Myometrial cell (primary cell): ENCODE measurements around the gene SPRN. TPM values are rescaled to one million over a fixed set of nuclear protein-coding genes. Genes with fewer than 3 reads are reported as not detected.

Experiments
- total RNA-seq: library from RNA; depleted of rRNA; stranded (reverse); fragments of >200 nt; gene quantifications from 2 replicates; pipeline ENCODE4 v1.2.3, GENCODE V29; 2015

SPRN gene
- total RNA-seq = 0.89 and 2.0 TPM in 2 replicates

GRCh38 chr10:133424601-133425000, at the start of gene SPRN:
Gene SPRN (minus strand): TSS chr10:133424625. CDS start chr10:133423681, 944 bp downstream.

GRCh38 chr10:133453516-133454203, 29.2 kb upstream of the SPRN start, which contains the start of gene SCART1:
Gene SCART1 (plus strand): TSS chr10:133453945. CDS start chr10:133453998, 53 bp downstream.

GRCh38 chr10:133394064-133394663, 30.3 kb downstream of the SPRN start, which contains the start of gene MTG1:
Gene MTG1 (plus strand): TSS chr10:133394157. CDS start chr10:133394221, 64 bp downstream.

GRCh38 chr10:133379152-133379800, 45.1 kb downstream of the SPRN start, which contains the start of gene PAOX:
Gene PAOX (plus strand): TSS chr10:133379262. CDS start chr10:133379317, 55 bp downstream.

GRCh38 chr10:133373174-133374090, 51.0 kb downstream of the SPRN start, which contains the start of gene ECHS1:
Gene ECHS1 (minus strand): TSS chr10:133373354. CDS start chr10:133373333, 21 bp downstream.

Other genes starting within 250 kb of the SPRN start
- gene UTF1, start 194.4 kb downstream of the SPRN start, total RNA-seq = not detected in 2 replicates
- not detected in 2 replicates for gene VENTX, start 186.8 kb downstream of the SPRN start, total RNA-seq
- gene ADAM8, start 147.8 kb downstream of the SPRN start, total RNA-seq = 5.0 and 22.2 TPM in 2 replicates
- 60.3 and 67.0 TPM in 2 replicates for gene TUBGCP2, start 115.8 kb downstream of the SPRN start, total RNA-seq
- gene ZNF511, start 115.7 kb downstream of the SPRN start, total RNA-seq = 30.6 and 37.9 TPM in 2 replicates
- gene CALY, start 87.7 kb downstream of the SPRN start, total RNA-seq = not detected in 2 replicates
- not detected in 2 replicates for gene PRAP1, start 77.3 kb downstream of the SPRN start, total RNA-seq
- gene FUOM, start 66.6 kb downstream of the SPRN start, total RNA-seq = 41.2 and 50.0 TPM in 2 replicates
- 149 and 150 TPM in 2 replicates for gene ECHS1, start 51.3 kb downstream of the SPRN start, total RNA-seq
- gene PAOX, start 45.4 kb downstream of the SPRN start, total RNA-seq = 8.6 and 12.9 TPM in 2 replicates
- gene MTG1, start 30.5 kb downstream of the SPRN start, total RNA-seq = 23.2 and 30.0 TPM in 2 replicates
- under 0.01 and 0.18 TPM in 2 replicates for gene SCART1, start 29.3 kb upstream of the SPRN start, total RNA-seq
- gene CYP2E1, start 102.7 kb upstream of the SPRN start, total RNA-seq = 0.18 TPM in 1 of 2 replicates, not detected in the other
- 0.58 TPM in 1 of 2 replicates, not detected in the other for gene SYCE1, start 141.0 kb upstream of the SPRN start, total RNA-seq
- not detected in 2 replicates for gene FRG2B, start 202.2 kb upstream of the SPRN start, total RNA-seq